ENCODE data around the gene PCNP. TPM values are rescaled to one million over a fixed set of nuclear protein-coding genes. Genes with fewer than 3 reads are reported as not detected.
"Not testable (repeated sequence)": the region's sequence is repeated elsewhere in the genome, so short reads cannot be mapped to it uniquely, and the experiment has no call there.

The PCNP gene
- total RNA-seq, 1 donor from 2014 or later: 148 TPM

- DNase-seq (ENCODE audit: low read depth): no peak
Observed at GRCh38 chr3:101633186-101633585, 59.2 kb downstream of the PCNP start.

- DNase-seq (ENCODE audit: low read depth): no peak
Observed at GRCh38 chr3:101634591-101635196, 60.7 kb downstream of the PCNP start.

GRCh38 chr3:101635345-101635744, 61.4 kb downstream of the PCNP start:
- DNase-seq (ENCODE audit: low read depth): no peak

GRCh38 chr3:101635954-101636798, 62.2 kb downstream of the PCNP start:
- peak; percentile 38 for DNase-seq (ENCODE audit: low read depth)

- DNase-seq (ENCODE audit: low read depth): no peak
Observed at GRCh38 chr3:101637451-101637850, 63.5 kb downstream of the PCNP start.

GRCh38 chr3:101638261-101638745, 64.3 kb downstream of the PCNP start:
- DNase-seq (ENCODE audit: low read depth): peak; percentile 9

- DNase-seq (ENCODE audit: low read depth): no peak
Observed at GRCh38 chr3:101639280-101639963, 65.4 kb downstream of the PCNP start.

GRCh38 chr3:101640256-101640655, 66.3 kb downstream of the PCNP start:
- DNase-seq (ENCODE audit: low read depth): no peak

- DNase-seq (ENCODE audit: low read depth): not testable (repeated sequence)
Observed at GRCh38 chr3:101641397-101642115, 67.6 kb downstream of the PCNP start.

- DNase-seq (ENCODE audit: low read depth): no peak
Observed at GRCh38 chr3:101642441-101642840, 68.5 kb downstream of the PCNP start.

- DNase-seq (ENCODE audit: low read depth): no peak
Observed at GRCh38 chr3:101643009-101643844, 69.2 kb downstream of the PCNP start.

Other genes with a start within 250 kb of the PCNP start
- 11.1 and 16.4 TPM in 2 replicates for gene SENP7, start 61.0 kb upstream of the PCNP start, total RNA-seq
- gene TRMT10C, start 12.3 kb upstream of the PCNP start, total RNA-seq: 39.6 and 61.0 TPM in 2 replicates
- 26.0 and 26.9 TPM in 2 replicates for gene ZBTB11, start 103.0 kb downstream of the PCNP start, total RNA-seq
- 838 and 2,187 TPM in 2 replicates for gene RPL24, start 112.5 kb downstream of the PCNP start, total RNA-seq
- gene CEP97, start 150.4 kb downstream of the PCNP start, total RNA-seq: 12.5 and 16.2 TPM in 2 replicates
- 15.5 and 32.0 TPM in 2 replicates for gene NXPE3, start 205.0 kb downstream of the PCNP start, total RNA-seq

Data from renal cortical epithelial cell (primary cell).